ENCODE data around the gene DNAH7. TPM values are rescaled to one million over a fixed set of nuclear protein-coding genes. Genes with fewer than 3 reads are reported as not detected.

Gene DNAH7
- total RNA-seq, 1 experiment from 2014 or later: 0.09 TPM

DNA sequence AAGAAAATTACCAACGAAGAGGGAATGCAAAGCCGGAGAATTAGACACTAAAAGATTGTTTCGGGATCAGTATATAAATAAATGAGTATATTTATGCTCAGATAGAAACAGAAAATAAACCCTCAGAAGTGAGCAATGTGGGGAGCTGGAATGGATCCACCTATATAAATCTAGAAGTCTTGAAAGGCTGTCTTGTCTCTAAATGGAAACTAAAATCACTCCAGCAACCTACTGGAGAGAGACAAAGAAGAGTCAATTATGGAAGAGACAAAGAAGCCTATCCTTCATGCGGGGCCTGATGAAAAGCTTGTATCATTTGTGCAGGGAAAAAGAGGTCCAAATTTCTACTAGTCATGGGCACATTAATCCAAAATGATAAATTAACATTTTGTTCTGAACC lies 158.1 kb downstream of the DNAH7 start:
- Mint-ChIP-seq H3K4me3 (no peak overlapping the region), H3K36me3 (ENCODE audit: insufficient read depth in 1 of 3, low read depth in 3 of 3) (no peaks in the 10 kb centered on the region; a peak in 1 of 7 replicates), H3K27me3 (ENCODE audit: low read depth) (no peaks in the 10 kb centered on the region), H3K27ac (no peak overlapping the region), H3K4me1 (no peaks in the 10 kb centered on the region), H3K9me3 (no peaks in the 10 kb centered on the region)
- no CpG with 5 or more reads among the region's 4 CpGs for WGBS (ENCODE audit: extremely low coverage, insufficient read length, low lambda C conversion rate)
- no peak overlapping the region for H2BK120ac ChIP-seq (ENCODE audit: low read depth, low read length, poor library complexity, severe bottlenecking)
- no peak overlapping the region for H2BK5ac ChIP-seq (ENCODE audit: insufficient read length, low read length)
- TF ChIP-seq, protein P1, sequence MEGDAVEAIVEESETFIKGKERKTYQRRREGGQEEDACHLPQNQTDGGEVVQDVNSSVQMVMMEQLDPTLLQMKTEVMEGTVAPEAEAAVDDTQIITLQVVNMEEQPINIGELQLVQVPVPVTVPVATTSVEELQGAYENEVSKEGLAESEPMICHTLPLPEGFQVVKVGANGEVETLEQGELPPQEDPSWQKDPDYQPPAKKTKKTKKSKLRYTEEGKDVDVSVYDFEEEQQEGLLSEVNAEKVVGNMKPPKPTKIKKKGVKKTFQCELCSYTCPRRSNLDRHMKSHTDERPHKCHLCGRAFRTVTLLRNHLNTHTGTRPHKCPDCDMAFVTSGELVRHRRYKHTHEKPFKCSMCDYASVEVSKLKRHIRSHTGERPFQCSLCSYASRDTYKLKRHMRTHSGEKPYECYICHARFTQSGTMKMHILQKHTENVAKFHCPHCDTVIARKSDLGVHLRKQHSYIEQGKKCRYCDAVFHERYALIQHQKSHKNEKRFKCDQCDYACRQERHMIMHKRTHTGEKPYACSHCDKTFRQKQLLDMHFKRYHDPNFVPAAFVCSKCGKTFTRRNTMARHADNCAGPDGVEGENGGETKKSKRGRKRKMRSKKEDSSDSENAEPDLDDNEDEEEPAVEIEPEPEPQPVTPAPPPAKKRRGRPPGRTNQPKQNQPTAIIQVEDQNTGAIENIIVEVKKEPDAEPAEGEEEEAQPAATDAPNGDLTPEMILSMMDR (conservative IDR thresholded peaks at IDR 0.05): no peak
- no peak overlapping the region for H3K56ac ChIP-seq (ENCODE audit: insufficient read length, low read depth, low read length)
- no peak overlapping the region for H2BK12ac ChIP-seq (ENCODE audit: insufficient read length, low read depth, low read length)
- H3K4ac ChIP-seq (ENCODE audit: low read depth, low read length): no peak overlapping the region
- no peaks in the 10 kb centered on the region for H3K4me1 ChIP-seq (ENCODE audit: insufficient read depth, low read length)
- no peak overlapping the region for H2AK5ac ChIP-seq (ENCODE audit: insufficient read length, low read length)
- no peak overlapping the region for H3K9ac ChIP-seq (ENCODE audit: extremely low read depth, insufficient read length, low read length)
- H2BK20ac ChIP-seq (ENCODE audit: low read depth, low read length, poor library complexity, severe bottlenecking): no peak overlapping the region
- no peak overlapping the region for H2AFZ ChIP-seq (ENCODE audit: low read length)
- H3K79me1 ChIP-seq (ENCODE audit: insufficient read depth, low read depth, low read length, poor library complexity, severe bottlenecking): no peaks in the 10 kb centered on the region
- H3K79me2 ChIP-seq (ENCODE audit: insufficient read depth, low read length): no peaks in the 10 kb centered on the region
- no peaks in the 10 kb centered on the region for H3K9me3 ChIP-seq (ENCODE audit: control insufficient read depth, low read depth, low read length)
- H3K14ac ChIP-seq (ENCODE audit: insufficient read depth, low read length): no peak overlapping the region
- no peaks in the 10 kb centered on the region for H4K20me1 ChIP-seq (ENCODE audit: control insufficient read depth, insufficient read depth, insufficient read length)
- no peak overlapping the region for H3K27ac ChIP-seq (ENCODE audit: insufficient read length, low read depth, low read length)
- no peak overlapping the region for H4K91ac ChIP-seq (ENCODE audit: insufficient read length, low read depth, low read length)
- H2BK15ac ChIP-seq (ENCODE audit: low read depth, low read length): no peak overlapping the region
- DNase-seq: no peak
- no peak overlapping the region for H3K4me2 ChIP-seq (ENCODE audit: insufficient read depth, insufficient read length, low read length)
- H4K8ac ChIP-seq (replicated peaks; ENCODE audit: insufficient read length, low read depth, low read length): no peak overlapping the region
- no peak overlapping the region for H4K5ac ChIP-seq (ENCODE audit: insufficient read length, low read depth, low read length)
- H3K23me2 ChIP-seq (ENCODE audit: insufficient read length, low read depth, low read length, poor library complexity, severe bottlenecking): no peaks in the 10 kb centered on the region
- no peak overlapping the region for H3K23ac ChIP-seq (ENCODE audit: insufficient read length, low read depth, low read length)
- H3K18ac ChIP-seq (ENCODE audit: insufficient read length, low read depth, low read length): no peak overlapping the region
- no peak overlapping the region for H3T11ph ChIP-seq (ENCODE audit: low read length)
- H3K27me3 ChIP-seq (ENCODE audit: insufficient read depth, low read length): no peaks in the 10 kb centered on the region

All from H9 (cell line).